HG02970 (cell line): ENCODE results near the gene GATC.
"Not testable (repeated sequence)": the region's sequence is repeated elsewhere in the genome, so short reads cannot be mapped to it uniquely, and the experiment has no call there.

Source experiments
- ATAC-seq: cut with Tn5 transposase; IDR thresholded peaks from one replicate; pipeline ENCODE4 v1.9.1; 2021; ENCODE audit warnings: mild to moderate bottlenecking, moderate library complexity, moderate number of reproducible peaks; ENCODE audit not compliant: unreplicated experiment, low FRiP score

Gene GATC

DNA sequence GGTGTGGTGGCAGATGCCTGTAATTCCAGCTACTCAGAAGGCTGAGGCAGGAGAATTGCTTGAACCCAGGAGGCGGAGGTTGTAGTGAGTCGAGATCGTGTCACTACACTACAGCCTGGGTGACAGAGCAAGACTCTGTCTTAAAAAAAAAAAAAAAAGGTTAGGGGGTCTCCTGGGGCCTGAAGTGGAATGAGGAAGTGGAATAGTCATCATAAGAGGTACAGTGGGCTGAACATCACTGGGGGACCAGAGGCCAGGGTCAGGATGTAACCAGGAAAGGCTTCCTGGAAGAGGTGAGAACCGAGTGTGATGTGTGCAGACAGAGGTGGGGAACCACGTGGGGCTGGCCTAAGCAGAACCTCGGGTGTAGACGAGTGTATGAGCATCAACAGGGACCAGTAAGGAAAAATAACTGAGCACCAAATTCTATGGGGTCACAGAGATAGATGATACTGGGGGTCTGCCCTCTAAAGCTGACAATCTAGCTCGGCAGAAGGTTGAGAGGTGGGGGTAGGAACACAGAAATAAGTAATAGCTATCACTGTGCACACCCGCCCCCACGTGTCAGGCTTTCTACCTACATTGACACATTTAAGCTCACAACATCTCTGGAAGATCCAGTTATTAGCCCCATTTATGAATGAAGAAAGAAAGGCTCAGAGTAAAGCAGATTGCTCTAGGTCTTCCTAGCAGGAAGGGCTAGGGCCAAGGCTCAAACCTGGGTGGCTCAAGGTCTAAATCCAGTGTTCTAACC is 13.3 kb upstream of the GATC start:
- no peak for ATAC-seq

DNA sequence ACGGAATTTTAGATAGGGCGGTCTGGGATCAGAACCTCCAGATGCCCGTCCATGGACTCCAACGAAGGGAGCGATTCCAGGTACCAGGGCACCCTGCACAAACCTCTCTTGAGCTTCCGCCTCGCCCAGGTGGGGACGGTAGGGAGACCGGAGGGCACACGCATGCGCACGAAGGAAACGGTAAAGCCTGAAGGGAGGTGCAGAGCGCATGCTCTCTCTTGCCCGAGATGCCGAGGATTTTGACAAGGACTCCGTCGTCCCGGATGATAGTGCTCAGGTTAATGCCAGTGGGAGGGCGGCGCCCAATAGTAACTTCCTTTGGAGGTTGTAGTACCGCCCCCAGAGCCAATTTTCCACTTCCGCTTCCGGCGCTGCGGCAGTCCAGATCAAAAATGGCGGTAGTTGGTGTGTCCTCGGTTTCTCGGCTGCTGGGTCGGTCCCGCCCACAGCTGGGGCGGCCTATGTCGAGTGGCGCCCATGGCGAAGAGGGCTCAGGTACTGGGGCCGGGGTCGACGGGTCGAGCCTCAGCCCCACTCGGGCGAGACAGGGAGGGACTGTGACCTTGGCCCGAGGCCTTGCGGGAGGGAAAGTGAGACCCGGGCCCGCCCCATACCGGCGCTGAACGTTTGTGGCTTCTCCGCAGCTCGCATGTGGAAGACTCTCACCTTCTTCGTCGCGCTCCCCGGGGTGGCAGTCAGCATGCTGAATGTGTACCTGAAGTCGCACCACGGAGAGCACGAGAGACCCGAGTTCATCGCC is 8.3 kb upstream of the GATC start, which contains the start of gene COX6A1:
COX6A1 (plus strand) TSS at position 379 of the 760 bp plus-strand sequence; CDS start at position 393, 14 bp downstream.
- ATAC-seq = peak; percentile 92

DNA sequence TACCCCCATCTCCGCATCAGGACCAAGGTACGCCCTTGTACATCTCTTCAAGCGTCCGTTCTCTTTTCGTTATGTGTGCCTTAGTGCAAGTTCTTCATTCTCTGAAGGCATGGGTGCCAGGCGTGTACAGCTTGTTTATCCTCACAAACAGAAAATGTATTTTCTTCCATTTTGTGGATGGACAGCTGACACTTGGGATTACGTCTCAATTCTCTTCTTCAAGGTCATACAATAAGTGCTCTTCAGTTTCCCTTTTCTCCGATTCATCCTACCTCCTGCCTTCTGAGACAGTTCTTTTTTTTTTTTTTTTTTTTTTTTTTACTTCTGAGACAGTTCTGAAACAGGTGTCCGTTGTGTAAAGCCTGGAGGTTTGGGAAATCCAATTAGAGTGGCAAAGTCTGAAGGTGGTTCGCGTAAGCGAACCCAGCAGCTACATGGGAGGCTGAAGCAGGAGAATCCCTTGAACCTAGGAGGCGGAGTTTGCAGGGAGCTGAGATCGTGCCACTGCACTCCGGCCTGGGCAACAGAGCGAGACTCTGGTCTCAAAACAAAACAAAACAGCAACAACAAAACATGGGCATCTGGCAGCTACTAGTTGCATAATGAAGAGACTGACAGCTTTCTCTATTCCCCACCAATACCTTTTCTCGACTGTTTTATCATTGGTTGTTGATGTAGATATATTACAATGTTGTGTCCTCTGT is 7.6 kb upstream of the GATC start:
- peak; percentile 5 for ATAC-seq

DNA sequence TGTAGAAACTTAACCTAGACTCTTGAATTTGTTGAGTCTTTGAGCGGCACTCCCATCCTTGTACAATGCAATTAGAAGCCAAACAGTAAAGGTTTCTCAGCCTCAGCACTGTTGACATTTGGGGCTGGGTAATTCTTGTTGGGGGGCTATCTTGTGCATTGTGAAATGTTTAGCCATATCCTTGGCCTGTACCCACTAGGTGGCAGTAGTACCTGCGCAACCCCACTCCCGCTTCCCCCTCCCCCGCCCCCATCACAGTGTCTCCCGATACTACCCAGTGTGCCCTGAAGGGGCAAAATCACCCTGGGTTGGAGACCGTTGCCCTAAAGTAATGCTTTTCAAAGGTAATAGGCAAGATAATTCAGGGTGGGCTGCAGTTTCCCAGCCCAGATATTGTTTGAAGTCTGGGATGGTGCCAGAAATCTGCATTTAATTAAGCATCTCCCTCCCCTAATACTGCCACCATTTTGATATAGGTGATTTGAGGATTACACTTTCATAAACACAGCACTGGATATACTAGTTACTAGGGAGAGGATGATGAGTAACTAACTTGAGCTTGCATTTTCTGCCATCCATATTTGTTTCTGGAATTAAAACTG is 6.5 kb upstream of the GATC start:
- ATAC-seq = no peak

DNA sequence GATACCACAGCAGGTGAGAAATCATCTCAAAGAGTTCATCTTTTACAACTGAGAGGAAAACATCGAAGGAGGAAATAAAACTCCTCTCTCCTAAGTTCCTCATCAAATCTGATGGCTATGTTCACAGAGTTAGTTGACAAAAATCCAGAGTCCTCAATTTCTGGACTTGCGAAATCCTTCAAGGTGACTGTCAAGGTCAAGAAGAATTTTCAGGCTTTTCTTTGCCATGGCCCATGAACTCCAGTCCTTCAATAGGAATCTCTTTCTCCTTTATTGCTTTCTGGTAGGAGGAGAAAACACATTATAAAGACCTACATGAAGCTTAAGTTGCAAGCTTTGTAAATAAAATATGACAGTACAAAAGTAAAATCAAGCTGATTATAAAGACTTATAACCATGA is 1.6 kb upstream of the GATC start:
- ATAC-seq = no peak

DNA sequence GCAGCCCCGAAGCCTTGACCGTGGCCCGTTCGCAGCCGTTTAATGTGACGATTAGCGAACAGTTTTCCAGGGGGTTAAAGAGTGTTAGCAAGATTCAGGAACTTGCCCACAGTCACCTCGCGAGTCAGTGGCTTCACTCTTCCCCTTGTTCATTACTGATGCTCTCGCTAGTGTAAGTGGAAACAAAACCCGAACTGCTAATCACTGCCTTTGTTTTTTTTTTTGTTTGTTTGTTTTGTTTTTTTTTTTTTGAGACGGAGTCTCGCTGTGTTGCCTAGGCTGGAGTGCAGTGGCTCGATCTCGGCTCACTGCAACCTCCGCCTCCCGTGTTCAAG is 567 bp downstream of the GATC start:
- not testable (repeated sequence) for ATAC-seq

DNA sequence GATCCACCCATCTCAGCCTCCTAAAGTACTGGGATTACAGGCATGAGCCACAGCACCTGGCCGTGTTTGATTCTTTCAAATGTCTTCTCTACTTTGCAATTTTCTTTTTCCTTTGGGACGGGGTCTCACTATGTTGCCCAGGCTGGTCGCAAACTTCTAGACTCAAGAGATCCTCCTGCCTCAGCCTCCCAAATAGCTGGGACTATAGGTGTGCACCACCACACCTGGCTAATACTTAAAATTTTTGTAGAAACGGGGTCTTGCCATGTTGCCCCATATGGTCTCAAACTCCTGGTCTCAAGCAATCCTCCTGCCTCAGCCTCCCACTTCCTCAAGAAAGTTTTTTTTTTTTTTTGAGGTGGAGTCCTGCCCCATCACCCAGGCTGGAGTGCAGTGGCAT is 1.7 kb downstream of the GATC start:
- no peak for ATAC-seq

DNA sequence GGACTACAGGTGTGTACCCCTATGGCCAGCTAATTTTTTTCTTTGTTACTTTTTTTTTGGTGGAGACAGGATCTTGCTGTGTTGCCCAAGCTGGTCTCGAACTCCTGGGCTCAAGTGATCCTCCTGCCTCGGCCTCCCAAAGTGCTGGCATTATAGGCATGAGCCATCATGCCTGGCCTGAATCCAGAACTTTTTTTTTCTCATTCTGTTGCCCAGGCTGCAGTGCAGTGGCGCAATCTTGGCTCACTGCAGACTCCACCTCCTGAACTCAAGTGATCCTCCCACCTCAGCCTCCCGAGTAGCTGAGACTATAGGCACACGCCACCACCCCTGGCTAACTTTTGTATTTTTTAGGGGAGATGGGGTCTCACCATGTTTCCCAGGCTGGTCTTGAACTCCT is 6.3 kb downstream of the GATC start:
- ATAC-seq = not testable (repeated sequence)

DNA sequence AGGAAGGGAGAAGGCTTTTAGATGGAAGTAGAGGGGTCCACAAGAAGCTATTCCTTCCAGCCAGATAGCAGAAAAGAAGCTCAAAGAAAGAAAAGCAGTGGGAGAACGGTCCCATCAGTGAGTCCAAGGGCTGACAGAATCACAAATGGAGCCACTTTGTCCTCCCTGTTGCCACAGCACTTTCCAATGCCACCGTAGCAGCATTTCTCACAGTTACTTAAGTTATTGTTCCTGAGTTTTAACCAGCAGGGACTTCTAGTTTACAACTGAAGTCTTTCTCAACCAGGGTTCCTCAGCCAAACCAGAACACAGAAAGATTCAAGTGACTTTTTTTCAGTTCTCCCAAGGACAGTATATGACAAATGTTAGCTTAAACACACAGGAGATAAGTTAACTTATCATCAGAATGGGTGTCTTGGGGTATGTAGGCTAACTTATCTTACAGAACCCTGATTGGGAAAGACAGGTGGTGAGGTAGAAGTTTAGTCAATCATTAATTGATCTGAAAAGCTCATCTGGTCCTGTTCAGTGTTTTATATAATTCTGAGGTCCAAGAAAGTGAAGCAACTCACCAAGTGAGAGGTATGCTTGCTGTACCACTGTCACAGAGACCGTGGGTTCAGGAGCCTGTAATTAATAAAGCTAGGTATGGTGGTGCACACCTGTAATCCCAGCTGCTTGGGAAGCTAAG is 7.0 kb downstream of the GATC start:
- no peak for ATAC-seq

DNA sequence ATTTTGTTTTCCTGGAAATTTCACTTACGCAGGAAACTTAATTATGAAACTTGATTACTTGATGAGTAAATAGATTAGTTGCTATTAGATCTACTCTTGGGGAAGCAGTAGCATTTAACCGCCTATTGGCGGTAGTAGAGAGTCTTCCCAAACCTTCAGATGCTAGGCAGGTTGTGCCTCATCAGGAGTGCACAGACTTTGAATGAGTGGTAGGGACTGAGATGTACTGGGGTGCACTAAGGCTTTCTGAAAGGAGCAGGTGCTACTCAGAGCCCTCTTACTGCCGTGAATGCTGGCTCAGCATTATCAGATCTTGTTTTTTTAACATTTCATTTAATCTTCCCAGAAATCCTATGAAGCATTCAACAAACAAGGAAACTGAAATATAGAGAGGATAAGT is 7.7 kb downstream of the GATC start:
- ATAC-seq = no peak

DNA sequence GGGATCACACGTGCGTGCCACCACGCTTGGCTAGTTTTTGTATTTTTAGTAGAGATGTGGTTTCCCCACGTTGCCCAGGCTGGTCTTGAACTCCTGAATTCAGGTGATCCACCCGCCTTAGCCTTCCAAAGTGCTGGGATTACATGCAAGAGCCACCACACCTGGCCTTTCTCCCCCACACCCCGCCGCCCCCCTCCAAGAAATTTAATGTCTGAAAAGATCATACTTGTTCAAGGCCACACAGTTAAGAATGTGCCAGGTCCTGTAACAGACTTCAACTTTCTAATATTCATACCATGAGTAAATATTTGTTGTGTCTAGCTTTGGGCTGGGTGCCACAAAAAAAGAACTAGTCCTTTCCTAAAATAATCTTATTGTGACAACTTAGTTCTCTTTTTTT is 9.1 kb downstream of the GATC start:
- ATAC-seq = no peak

DNA sequence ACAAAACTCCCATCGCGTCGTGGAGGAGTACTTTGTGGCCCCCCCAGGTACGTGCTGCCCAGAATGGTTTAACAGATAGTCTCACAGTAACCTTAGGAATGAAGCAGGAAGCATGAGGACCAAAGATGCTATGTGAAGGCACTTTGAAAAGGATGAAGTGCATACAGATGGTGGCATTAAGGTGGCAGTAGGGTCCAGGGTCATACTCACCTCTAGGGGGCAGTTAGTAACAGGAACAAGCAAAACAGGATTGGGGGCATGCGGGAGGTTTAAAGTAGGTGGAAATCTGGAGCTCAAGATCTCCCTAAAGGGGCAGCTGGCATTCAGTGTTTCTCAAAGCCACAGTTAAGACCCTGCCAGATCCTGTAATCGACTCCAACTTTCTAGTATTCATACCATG is 10.9 kb downstream of the GATC start:
- no peak for ATAC-seq

DNA sequence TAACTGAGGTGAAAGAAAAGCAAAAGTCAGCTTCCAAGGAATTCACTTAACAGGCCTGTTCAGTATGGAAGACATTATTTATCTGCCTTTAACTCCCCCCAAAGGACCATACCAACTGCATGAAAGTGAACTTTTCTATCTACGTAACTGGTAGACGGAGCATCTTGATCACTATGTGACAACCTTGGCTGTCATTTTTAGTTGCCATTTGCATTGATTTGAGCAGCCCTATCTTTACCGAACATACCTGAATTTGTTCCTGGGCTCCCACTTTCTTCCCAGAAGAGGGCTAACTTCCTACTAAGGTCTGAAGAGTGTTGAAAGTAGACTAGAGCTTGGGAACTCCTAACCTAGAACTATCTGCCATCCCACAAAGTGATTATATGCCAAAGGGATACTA is 13.9 kb downstream of the GATC start:
- no peak for ATAC-seq

DNA sequence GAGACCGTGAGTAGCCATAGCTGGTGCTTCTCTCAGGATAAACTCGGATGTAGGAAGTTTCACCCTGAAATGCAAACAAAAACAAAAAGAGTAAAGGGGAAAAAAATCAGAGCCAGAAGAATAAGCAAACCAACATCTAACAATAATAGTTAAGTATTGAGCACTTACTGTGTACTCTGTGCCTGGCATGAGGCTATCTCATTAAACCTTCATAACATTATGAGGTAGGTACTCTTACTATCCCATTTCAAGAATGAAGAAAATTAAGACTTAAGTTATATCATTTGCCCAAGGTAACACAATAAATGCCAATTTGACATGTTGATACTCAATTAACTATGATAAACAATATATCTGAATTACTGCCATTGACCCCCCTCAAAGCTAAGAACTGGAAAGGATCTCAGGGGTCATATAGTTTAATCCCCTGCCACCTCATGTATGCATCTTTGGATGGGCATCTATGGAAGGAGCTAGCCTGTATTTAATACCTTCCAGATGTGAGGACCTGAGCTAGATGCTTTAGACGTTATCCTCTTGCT is 15.9 kb downstream of the GATC start:
- no peak for ATAC-seq

DNA sequence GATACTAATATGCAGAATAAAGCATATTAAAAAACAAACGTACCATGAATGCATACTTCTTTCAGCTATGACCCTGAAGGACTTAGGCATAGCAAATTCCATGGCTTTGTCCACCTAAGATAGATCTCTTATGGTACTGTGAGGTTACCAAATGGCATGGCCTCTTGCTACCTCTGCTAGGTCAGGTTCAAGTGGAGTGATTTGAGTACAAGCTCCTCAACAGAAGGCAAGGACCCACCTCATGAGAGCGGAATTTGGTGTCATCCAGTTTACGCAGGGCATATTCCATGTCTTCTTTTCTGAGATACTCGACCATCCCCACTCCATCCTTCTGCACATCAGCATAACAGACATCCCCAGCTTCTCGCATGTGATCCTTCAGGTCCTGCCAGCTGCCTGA is 17.5 kb downstream of the GATC start:
- ATAC-seq = no peak

DNA sequence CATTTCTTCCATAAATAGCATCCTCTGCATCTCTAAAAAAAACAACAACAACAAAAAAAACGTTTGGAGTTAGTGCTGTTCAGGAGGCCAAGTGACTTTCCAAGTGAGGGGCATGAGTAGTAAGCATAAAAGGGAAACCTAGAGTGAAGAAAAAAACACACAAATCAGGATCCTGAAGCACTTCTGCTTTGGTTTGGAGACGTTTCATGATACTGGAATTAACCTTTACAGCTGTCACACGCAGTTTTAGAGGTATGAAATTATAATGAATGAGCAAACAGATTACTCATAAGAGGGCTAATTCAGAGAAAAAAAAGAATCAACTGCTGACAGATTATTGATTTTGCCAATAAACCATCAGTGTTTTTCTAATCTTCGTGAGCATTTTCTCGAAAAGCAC is 19.5 kb downstream of the GATC start:
- ATAC-seq = no peak

DNA sequence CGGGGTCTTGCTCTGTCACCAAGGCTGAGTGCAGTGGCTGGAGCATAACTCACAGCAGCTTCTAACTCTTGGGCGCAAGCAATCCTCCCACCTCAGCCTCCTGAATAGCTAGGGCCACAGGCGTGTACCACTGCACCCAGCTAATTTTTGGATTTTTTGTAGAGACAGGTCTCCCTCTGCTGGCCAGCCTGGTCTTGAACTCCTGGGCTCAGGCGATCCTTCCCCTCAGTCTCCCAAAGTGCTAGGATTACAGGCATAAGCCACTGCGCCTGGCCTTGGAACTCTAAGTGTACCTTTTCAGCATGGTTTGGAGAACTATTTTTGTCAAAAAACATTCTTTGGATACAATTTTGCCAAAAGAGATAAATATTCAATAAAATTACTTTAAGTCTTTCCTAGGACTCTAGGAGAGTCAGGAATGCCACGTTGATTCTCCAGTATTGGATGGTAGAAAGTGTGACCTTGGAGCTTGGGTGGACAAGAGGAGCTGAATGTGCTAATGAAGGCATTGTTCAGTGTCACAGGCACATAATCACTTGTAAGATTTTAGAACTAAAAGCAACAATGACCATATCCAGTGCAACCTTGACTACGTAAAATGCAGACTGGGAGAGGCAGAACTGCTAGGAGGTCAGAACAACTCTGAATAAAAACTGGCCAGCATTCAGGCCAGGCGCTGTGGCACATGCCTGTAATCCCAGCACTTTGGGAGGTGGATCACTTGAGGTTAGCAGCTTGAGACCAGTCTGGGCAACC is 20.5 kb downstream of the GATC start:
- ATAC-seq = no peak

DNA sequence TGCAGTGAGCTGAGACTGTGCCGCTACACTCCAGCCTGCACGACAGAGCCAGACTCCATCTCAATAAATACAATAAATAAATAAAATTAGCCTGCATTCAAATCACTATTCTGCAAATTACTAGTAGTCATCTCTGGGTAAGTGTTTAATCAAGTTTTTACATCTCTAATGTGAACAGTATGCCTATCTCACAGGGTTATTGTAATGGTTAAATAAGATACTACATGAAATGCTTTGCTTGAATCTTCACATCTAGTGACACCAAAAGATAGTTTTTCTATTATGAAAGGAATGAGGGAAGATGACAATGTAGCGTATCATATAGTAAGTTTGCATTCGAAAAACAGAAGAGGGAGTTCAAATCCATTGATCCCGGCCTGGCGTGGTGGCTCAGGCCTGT is 21.2 kb downstream of the GATC start:
- no peak for ATAC-seq

DNA sequence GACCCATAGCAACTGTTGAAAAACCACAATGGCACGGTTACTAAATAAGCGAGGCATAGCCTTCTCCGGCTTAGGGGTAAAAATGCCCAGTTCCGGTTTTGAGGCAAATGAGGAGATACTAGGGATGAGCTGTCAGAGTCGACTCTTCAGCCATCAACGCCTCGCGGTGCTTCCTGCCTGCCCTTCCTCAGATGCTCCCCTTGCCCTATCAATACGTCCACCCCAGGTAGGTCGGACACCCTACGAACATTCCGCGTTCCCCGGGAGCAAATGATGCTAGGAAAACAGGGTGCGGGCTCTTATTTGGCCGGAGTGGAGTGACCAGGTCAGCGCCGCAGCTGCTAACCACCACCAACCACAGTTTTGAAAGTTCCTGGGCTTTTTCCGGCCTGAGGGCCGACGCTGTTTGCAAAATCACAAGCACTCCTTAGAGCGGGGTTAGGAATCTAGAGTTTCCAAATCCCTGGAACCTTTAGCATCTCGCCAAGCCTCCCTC is 22.1 kb downstream of the GATC start:
- ATAC-seq = no peak
